GM18508 (cell line): Measurements from ENCODE around the gene KLHL13.
"Not testable (repeated sequence)": the region's sequence is repeated elsewhere in the genome, so short reads cannot be mapped to it uniquely, and the experiment has no call there.

ENCODE experiments used
- ATAC-seq: cut with Tn5 transposase; IDR thresholded peaks from one replicate; pipeline ENCODE4 v1.9.1; 2021; ENCODE audit warnings: moderate number of reproducible peaks; ENCODE audit not compliant: insufficient read depth, unreplicated experiment

KLHL13 gene, protein sequence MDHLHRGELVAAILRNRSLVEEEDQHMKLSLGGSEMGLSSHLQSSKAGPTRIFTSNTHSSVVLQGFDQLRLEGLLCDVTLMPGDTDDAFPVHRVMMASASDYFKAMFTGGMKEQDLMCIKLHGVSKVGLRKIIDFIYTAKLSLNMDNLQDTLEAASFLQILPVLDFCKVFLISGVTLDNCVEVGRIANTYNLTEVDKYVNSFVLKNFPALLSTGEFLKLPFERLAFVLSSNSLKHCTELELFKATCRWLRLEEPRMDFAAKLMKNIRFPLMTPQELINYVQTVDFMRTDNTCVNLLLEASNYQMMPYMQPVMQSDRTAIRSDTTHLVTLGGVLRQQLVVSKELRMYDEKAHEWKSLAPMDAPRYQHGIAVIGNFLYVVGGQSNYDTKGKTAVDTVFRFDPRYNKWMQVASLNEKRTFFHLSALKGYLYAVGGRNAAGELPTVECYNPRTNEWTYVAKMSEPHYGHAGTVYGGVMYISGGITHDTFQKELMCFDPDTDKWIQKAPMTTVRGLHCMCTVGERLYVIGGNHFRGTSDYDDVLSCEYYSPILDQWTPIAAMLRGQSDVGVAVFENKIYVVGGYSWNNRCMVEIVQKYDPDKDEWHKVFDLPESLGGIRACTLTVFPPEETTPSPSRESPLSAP

GRCh38 chrX:118116713-118117550 is at the start of gene KLHL13:
Gene KLHL13 (minus strand): TSS chrX:118116810. CDS start chrX:118028473, 88,337 bp downstream.
- ATAC-seq = no peak

DNA sequence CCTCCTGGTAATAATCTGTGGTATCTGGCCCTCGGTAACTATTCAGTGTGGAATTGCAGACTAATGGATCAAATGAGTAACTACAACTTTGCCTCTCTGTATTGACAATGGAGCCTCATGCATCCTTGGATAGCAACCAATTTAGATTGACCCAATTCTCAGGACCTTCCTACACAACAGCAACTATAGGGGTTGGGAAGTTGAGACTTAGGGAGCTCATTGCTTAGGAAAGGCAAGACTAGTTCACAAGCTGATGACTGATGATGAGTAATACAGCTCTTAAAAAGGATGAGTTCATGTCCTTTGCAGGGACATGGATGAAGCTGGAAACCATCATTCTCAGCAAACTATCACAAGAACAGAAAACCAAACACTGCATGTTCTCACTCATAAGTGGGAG is 47.5 kb upstream of the KLHL13 start:
- ATAC-seq = no peak

- no peak for ATAC-seq
Measured at GRCh38 chrX:118156953-118157608, 40.5 kb upstream of the KLHL13 start.

DNA sequence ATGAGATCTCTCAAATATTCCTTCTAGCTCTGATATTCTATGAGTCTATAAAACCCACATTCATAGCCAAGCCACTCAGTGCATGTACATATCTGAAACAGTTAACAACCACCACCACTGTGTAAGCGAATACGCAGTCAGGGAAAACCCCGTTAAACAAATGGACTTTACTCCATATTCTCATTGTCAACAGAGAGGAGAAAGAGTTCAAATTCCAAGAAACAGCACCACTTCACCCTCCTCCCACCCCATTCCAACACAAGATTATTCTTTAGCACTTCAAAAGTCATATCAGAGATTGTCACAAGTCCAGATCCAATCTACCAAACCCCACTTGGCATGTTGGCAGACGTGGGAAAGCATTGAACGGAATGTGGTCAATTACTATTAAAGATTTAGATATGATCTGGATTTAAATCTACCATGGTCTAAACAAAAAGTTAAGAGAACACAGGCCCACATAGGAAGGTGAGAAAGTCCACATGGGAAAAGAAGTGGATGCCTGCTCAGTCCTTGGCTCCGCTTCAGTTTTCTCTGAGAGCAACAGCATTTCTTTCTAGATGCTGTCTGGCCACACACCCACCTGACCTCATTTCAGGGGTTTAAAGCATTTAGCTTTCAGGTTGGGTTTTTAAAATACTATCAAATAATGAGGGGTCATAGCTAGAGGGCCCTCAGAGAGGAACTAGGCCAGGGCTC is 39.8 kb upstream of the KLHL13 start:
- ATAC-seq = no peak

- no peak for ATAC-seq
Measured at GRCh38 chrX:118153270-118153669, 36.7 kb upstream of the KLHL13 start.

GRCh38 chrX:118152721-118153120 is 36.1 kb upstream of the KLHL13 start:
- no peak for ATAC-seq

DNA sequence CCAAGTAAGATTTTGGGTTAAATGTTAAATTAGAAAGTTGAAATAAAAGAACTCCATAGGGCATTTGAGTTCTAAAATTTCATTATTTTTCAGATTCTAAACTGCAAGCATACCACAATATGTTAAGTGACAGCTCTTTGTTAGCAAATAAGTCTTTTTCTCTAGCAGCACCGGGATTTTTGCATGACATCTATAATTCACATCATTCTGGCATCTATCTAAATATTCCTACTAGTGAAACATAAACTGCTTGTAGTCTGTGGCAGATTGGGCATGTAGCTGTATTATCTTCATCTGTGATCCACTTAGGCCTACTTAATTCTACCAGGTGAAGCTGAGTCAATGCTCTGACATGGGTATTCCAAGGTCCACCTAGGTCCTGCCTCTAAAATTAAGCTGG is 32.1 kb upstream of the KLHL13 start:
- ATAC-seq = no peak

GRCh38 chrX:118147771-118148170 is 31.2 kb upstream of the KLHL13 start:
- not testable (repeated sequence) for ATAC-seq

- ATAC-seq = no peak
Measured at GRCh38 chrX:118143578-118143977, 27.0 kb upstream of the KLHL13 start.

DNA sequence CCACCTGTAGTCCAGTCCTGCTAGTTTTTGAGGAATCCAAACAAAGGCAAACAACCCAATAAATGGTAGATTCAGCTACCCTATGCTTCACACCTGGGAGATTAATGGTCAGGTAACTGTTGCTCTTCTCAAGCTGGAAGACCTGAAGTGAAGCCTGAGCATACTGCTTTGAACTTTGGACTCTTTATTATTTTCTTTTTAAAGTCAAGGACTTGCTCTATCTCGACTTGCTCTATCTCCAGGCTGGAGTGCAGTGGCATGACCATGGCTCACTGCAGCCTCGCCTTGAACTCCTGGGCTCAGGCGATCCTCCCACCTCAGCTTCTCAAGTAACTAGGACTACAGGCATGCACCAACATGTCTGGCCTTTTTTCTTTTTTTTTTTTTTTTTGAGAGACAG is 14.7 kb upstream of the KLHL13 start:
- ATAC-seq = no peak

GRCh38 chrX:118129681-118130080 is 13.1 kb upstream of the KLHL13 start:
- no peak for ATAC-seq

DNA sequence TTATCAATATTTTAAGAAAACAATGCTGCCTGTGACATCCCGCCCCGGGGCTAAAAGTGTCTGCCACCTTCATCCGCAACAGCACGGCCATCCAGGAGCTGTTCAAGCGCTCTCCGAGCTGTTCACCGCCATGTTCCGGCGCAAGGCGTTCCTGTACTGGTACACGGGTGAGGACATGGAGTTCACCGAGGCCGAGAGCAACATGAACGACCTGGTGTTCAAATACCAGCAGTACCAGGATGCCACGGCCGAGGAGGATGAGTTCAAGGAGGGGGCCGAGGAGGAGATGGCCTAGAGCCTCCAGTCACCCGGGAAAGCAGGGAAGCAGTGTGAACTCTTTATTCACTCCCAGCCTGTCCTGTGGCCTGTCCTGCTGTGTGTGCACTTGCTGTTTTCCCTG is 12.1 kb upstream of the KLHL13 start:
- ATAC-seq = no peak

- ATAC-seq = no peak
Measured at GRCh38 chrX:118126286-118126685, 9.7 kb upstream of the KLHL13 start.

GRCh38 chrX:118124243-118124642 is 7.6 kb upstream of the KLHL13 start:
- not testable (repeated sequence) for ATAC-seq

DNA sequence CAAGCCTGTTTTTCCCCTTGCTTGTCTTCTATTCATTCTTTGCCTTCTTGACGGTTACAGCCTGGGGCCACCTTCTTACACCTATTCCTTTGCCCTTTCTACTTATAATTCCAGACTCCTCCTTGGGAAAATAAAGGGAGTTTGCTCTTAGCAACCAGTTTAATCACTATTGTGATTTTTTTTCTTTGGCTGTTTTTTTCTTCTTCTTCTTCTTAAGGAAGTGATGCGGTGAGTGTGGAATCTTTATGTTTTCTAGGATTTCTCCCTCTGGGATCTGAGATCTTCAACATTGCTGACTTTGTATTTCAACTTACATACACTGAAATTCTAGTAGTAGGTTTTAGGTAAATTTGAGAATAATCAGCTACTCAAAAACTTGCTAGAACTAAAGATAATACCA is 1.1 kb upstream of the KLHL13 start:
- ATAC-seq = no peak

DNA sequence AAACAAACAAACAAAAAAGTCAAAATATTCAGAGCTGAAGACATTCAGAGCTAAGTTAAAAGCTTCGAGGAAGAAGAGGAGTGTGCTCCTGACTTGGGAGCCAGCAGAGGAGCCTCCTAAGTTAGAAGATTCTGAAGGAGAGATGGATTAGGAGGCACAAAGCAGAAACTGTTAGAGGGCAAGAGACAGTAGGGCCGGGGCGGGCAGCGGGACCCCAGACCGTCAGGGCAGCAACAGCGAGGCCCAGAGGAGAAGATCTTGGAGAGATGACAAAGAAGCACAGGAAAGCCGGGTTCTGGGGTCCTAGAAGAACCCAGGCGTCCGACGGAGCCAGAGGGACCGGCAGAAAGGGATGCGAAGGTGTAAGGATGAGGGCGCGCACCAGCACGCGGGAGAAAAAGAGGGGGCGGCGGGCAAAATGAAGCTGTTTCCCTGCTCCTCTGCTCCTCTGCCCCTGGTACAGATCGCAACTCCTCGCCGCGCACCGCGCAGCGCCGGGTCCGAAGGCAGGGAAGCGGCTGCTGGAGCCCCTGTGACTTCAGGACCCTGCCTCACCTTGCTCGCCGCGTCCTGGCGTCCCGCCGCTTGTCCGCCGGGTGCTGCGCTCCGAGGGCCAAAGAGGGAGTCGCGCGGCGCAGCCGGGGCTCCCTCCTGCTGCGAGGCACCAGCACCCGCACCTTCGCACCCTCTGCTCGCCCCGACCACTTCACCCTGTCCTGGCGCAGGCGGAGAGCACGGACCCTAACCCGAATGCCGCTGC is 477 bp downstream of the KLHL13 start:
- ATAC-seq = no peak

GRCh38 chrX:118114971-118115370 is 1.6 kb downstream of the KLHL13 start:
- no peak for ATAC-seq

DNA sequence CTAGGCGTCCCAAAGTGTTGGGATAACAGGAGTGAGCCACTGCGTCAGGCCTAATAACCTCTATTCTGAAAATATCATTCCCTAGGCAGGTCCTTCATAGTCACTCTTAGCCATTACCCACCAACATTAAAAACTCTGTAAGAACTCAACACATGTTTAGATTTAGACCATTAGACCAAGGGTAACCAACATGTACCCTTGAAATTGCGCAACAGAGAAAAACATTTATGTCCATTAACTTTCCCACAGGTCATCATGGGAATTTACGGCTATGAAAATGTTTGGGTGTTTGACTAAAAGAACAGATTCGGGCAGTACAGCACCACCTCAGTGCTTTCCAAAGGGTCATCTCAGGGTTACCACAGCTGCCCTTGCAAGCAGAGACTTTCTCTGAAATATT is 7.5 kb downstream of the KLHL13 start:
- ATAC-seq = no peak

DNA sequence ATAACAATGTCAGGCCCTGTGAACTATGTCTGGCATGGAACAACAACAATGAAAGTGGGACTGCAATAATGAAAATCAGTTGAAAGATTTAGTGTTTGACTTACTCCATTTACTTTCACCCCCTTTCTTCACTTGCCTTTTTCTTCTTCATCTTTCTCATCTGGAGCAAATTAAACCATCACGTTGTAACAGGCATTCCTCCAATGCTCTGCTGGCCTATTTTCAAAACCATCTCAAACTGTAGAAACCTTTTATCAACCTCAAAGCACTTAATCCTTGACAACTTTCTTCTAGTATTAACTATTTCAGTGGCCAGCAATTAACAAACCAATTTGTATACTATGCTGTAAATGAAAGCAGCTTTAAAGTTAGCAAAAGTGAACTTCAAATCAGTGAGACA is 8.3 kb downstream of the KLHL13 start:
- ATAC-seq = no peak
